Ishikawa (cell line): ENCODE data around the gene TCTN2.

Source experiments
- CREB1 ChIP-seq: IDR thresholded peaks from 2 replicates; pipeline ENCODE4 v1.6.1; 2012; ENCODE audit warnings: low read depth
- EP300 ChIP-seq: IDR thresholded peaks from 2 replicates; pipeline ENCODE4 v1.6.1; 2012; ENCODE audit warnings: borderline replicate concordance
- RAD21 ChIP-seq: IDR thresholded peaks from 2 replicates; pipeline ENCODE4 v1.6.1; 2012; ENCODE audit warnings: low read depth
- REST ChIP-seq: IDR thresholded peaks from 2 replicates; pipeline ENCODE4 v1.6.1; 2012; ENCODE audit warnings: low read depth, mild to moderate bottlenecking
- YY1 ChIP-seq: IDR thresholded peaks from 2 replicates; pipeline ENCODE4 v1.6.1; 2012; ENCODE audit warnings: low read depth
- TF ChIP-seq, protein P1 (sequence below): IDR thresholded peaks from 2 replicates; pipeline ENCODE4 v1.6.1; 2012

DNA sequence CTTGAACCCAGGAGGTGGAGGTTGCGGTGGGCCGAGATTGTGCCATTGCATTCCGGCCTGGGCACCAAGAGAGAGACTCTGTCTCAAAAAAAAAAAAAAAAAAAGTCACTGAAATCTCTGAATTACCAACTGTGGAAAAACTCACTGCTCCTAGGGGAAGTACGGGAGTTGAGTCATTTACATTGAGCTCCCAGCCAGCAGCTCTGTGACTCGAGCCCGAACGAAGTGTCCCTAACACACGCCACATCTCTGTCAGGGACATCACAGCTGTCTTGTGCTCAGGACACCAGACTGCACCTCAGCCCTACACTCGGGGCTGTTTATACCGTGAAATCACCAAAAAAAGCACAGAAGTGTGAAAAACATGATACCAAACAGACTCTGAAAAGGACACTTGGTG, 62.3 kb downstream of the TCTN2 start:
- TF ChIP-seq RAD21: no peak
- TF ChIP-seq YY1: no peak
- TF ChIP-seq CREB1: no peak
- TF ChIP-seq EP300: no peak
- TF ChIP-seq, protein P1, sequence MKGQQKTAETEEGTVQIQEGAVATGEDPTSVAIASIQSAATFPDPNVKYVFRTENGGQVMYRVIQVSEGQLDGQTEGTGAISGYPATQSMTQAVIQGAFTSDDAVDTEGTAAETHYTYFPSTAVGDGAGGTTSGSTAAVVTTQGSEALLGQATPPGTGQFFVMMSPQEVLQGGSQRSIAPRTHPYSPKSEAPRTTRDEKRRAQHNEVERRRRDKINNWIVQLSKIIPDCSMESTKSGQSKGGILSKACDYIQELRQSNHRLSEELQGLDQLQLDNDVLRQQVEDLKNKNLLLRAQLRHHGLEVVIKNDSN: no peak
- TF ChIP-seq REST: no peak
